Duodenal mucosa (tissue), 2 donors: ENCODE measurements around the gene ZNF157.
"Not testable (repeated sequence)": the region's sequence is repeated elsewhere in the genome, so short reads cannot be mapped to it uniquely, and the experiment has no call there.

Experiments
- H3K27ac ChIP-seq: one replicate; pipeline ENCODE4 v1.7.0; 2013; ENCODE audit warnings: low read depth, low read length
- H3K27me3 ChIP-seq, 2 donors: one replicate each; pipeline ENCODE4 v1.7.0; 2013; ENCODE audit warnings: low read length in 2 of 2, control low read depth in 1 of 2; ENCODE audit not compliant: insufficient read depth in 2 of 2, control insufficient read depth in 1 of 2
- H3K36me3 ChIP-seq, 2 donors: one replicate each; pipeline ENCODE4 v1.7.0; 2013; ENCODE audit warnings: low read length in 2 of 2, control low read depth in 1 of 2; ENCODE audit not compliant: insufficient read depth in 2 of 2, control insufficient read depth in 1 of 2
- H3K4me1 ChIP-seq, 2 donors: one replicate each; pipeline ENCODE4 v1.7.0; 2013; ENCODE audit warnings: low read length in 2 of 2, control low read depth in 1 of 2; ENCODE audit not compliant: insufficient read depth in 2 of 2, control insufficient read depth in 1 of 2
- H3K4me3 ChIP-seq, 2 donors: one replicate each; pipeline ENCODE4 v1.7.0; 2013; ENCODE audit warnings: low read length in 2 of 2, low read depth in 1 of 2
- H3K9ac ChIP-seq, 2 donors: one replicate each; pipeline ENCODE4 v1.7.0; 2013; ENCODE audit warnings: low read length in 2 of 2, low read depth in 1 of 2
- H3K9me3 ChIP-seq, 2 donors: one replicate each; pipeline ENCODE4 v1.7.0; 2013; ENCODE audit warnings: low read length in 2 of 2, control low read depth in 1 of 2; ENCODE audit not compliant: control insufficient read depth in 1 of 2

The ZNF157 gene

GRCh38 chrX:47366041-47366722 lies 4.2 kb upstream of the ZNF157 start:
- Histone ChIP-seq H3K27me3 (no peaks in the 10 kb centered on the region), H3K36me3 (no peaks in the 10 kb centered on the region), H3K4me3 (peak overlapping the region; percentile 58 to 65), H3K4me1 (no peaks in the 10 kb centered on the region), H3K9ac (no peak overlapping the region), H3K9me3 (no peaks in the 10 kb centered on the region), H3K27ac (no peak overlapping the region)

GRCh38 chrX:47373198-47373597 lies 2.8 kb downstream of the ZNF157 start:
- Histone ChIP-seq H3K27ac (no peak overlapping the region), H3K4me1 (no peaks in the 10 kb centered on the region), H3K9ac (no peak overlapping the region), H3K27me3 (no peaks in the 10 kb centered on the region), H3K36me3 (no peaks in the 10 kb centered on the region), H3K9me3 (no peaks in the 10 kb centered on the region), H3K4me3 (no peak overlapping the region)

GRCh38 chrX:47380268-47380667 lies 9.9 kb downstream of the ZNF157 start:
- no peaks in the 10 kb centered on the region for H3K4me1 ChIP-seq
- H3K9me3 ChIP-seq = no peaks in the 10 kb centered on the region
- no peak overlapping the region for H3K9ac ChIP-seq
- no peak overlapping the region for H3K27ac ChIP-seq
- H3K36me3 ChIP-seq = no peaks in the 10 kb centered on the region
- no peaks in the 10 kb centered on the region for H3K27me3 ChIP-seq
- peak overlapping the region; percentile 29 to 48 for H3K4me3 ChIP-seq

- not testable (repeated sequence) for H3K27me3 ChIP-seq, H3K27ac ChIP-seq, H3K9ac ChIP-seq, H3K4me1 ChIP-seq, H3K4me3 ChIP-seq, H3K9me3 ChIP-seq, H3K36me3 ChIP-seq
These were observed 10.5 kb downstream of the ZNF157 start for GRCh38 chrX:47380837-47381236.

GRCh38 chrX:47384502-47384901 lies 14.1 kb downstream of the ZNF157 start:
- Histone ChIP-seq H3K27ac (no peak overlapping the region), H3K4me1 (no peaks in the 10 kb centered on the region), H3K27me3 (no peaks in the 10 kb centered on the region), H3K4me3 (no peak overlapping the region), H3K36me3 (no peaks in the 10 kb centered on the region), H3K9ac (no peak overlapping the region), H3K9me3 (no peaks in the 10 kb centered on the region)

GRCh38 chrX:47390780-47391179 lies 20.4 kb downstream of the ZNF157 start:
- Histone ChIP-seq H3K9ac (no peak overlapping the region), H3K4me1 (no peaks in the 10 kb centered on the region), H3K4me3 (no peak overlapping the region), H3K27me3 (no peaks in the 10 kb centered on the region), H3K9me3 (no peaks in the 10 kb centered on the region), H3K27ac (no peak overlapping the region), H3K36me3 (no peaks in the 10 kb centered on the region)

- H3K36me3 ChIP-seq = no peaks in the 10 kb centered on the region
- no peak overlapping the region for H3K9ac ChIP-seq
- H3K4me3 ChIP-seq = no peak overlapping the region
- no peak overlapping the region for H3K27ac ChIP-seq
- no peaks in the 10 kb centered on the region for H3K4me1 ChIP-seq
- peaks cover 9 to 15% of the 10 kb centered on the region in 2 donors for H3K9me3 ChIP-seq
- H3K27me3 ChIP-seq = no peaks in the 10 kb centered on the region
These were observed 42.8 kb downstream of the ZNF157 start for GRCh38 chrX:47413179-47413594.

- H3K4me3 ChIP-seq = no peak overlapping the region
These were observed 49.9 kb downstream of the ZNF157 start for GRCh38 chrX:47420265-47420664.

GRCh38 chrX:47420962-47421361 lies 50.6 kb downstream of the ZNF157 start:
- no peaks in the 10 kb centered on the region for H3K9me3 ChIP-seq
- no peaks in the 10 kb centered on the region for H3K36me3 ChIP-seq
- no peak overlapping the region for H3K27ac ChIP-seq
- H3K27me3 ChIP-seq = no peaks in the 10 kb centered on the region
- H3K4me3 ChIP-seq = no peak overlapping the region
- no peak overlapping the region for H3K9ac ChIP-seq
- H3K4me1 ChIP-seq = no peaks in the 10 kb centered on the region

More at GRCh38 chrX:47420265-47420664, 49.9 kb downstream of the ZNF157 start:
- no peaks in the 10 kb centered on the region for H3K27me3 ChIP-seq
- no peaks in the 10 kb centered on the region for H3K36me3 ChIP-seq
- H3K9me3 ChIP-seq = no peaks in the 10 kb centered on the region
- no peak overlapping the region for H3K27ac ChIP-seq
- H3K4me1 ChIP-seq = no peaks in the 10 kb centered on the region
- H3K9ac ChIP-seq = no peak overlapping the region

- Histone ChIP-seq H3K9me3 (no peaks in the 10 kb centered on the region), H3K36me3 (no peaks in the 10 kb centered on the region), H3K27ac (no peak overlapping the region), H3K27me3 (no peaks in the 10 kb centered on the region), H3K4me1 (no peaks in the 10 kb centered on the region), H3K4me3 (no peak overlapping the region), H3K9ac (no peak overlapping the region)
These were observed 52.1 kb downstream of the ZNF157 start for GRCh38 chrX:47422444-47422843.

GRCh38 chrX:47430925-47431324 lies 60.5 kb downstream of the ZNF157 start:
- no peaks in the 10 kb centered on the region for H3K27me3 ChIP-seq
- no peaks in the 10 kb centered on the region for H3K4me1 ChIP-seq
- no peak overlapping the region for H3K9ac ChIP-seq
- H3K4me3 ChIP-seq = no peak overlapping the region
- no peak overlapping the region for H3K27ac ChIP-seq
- H3K9me3 ChIP-seq = no peaks in the 10 kb centered on the region
- H3K36me3 ChIP-seq = no peaks in the 10 kb centered on the region
